Heart right ventricle (tissue), 16 donors: Measurements from ENCODE around the gene LYPD6B. TPM values are rescaled to one million over a fixed set of nuclear protein-coding genes. Genes with fewer than 3 reads are reported as not detected.

ENCODE experiments used
- ATAC-seq, 8 donors: fragments of 200-7000 bp; cut with Tn5 transposase; one replicate each; pipeline ENCODE4 v1.9.1; 2020; ENCODE audit warnings: mild to moderate bottlenecking in 8 of 8, moderate library complexity in 8 of 8, moderate number of reproducible peaks in 1 of 8
- DNase-seq, 2 donors: peaks; one replicate each; pipeline ENCODE4 v3.0.0-alpha.2; 2020
- H3K27ac ChIP-seq, 10 donors: fragments of 200-600 bp; sonication (generic) in 2 of 10; one replicate each; pipeline versions ENCODE4 v1.5.0 to v1.8.0; 2020 to 2022; ENCODE audit warnings: mild to moderate bottlenecking in 3 of 10
- H3K27me3 ChIP-seq, 7 donors: fragments of 200-600 bp; one replicate each; pipeline ENCODE4 v1.8.0; 2021 to 2022; ENCODE audit warnings: mild to moderate bottlenecking in 2 of 7
- H3K36me3 ChIP-seq, 9 donors: fragments of 200-600 bp; sonication (generic) in 1 of 9; one replicate each; pipeline versions ENCODE4 v1.5.0 to v1.8.0; 2020 to 2022; ENCODE audit warnings: mild to moderate bottlenecking in 2 of 9
- H3K4me1 ChIP-seq, 9 donors: fragments of 200-600 bp; sonication (generic) in 1 of 9; one replicate each; pipeline versions ENCODE4 v1.5.0 to v1.8.0; 2020 to 2022; ENCODE audit warnings: mild to moderate bottlenecking in 4 of 9
- H3K4me3 ChIP-seq, 10 donors: fragments of 200-600 bp; sonication (generic) in 2 of 10; one replicate each; pipeline versions ENCODE4 v1.5.0 to v1.8.0; 2020 to 2022; ENCODE audit warnings: mild to moderate bottlenecking in 7 of 10, moderate library complexity in 2 of 10
- H3K9me3 ChIP-seq, 11 donors: fragments of 200-600 bp in 10 of 11; sonication (generic) in 2 of 11; one replicate each; pipeline versions ENCODE4 v1.5.0 to v1.8.0; 2013 to 2022; ENCODE audit warnings: mild to moderate bottlenecking in 2 of 11, control low read depth in 1 of 11, moderate library complexity in 1 of 11
- WGBS, 2 donors: extraction: QIAGEN DNeasy Blood & Tissue Kit; methylation state at CpG; one replicate each; pipeline ENCODE4 v1.1.7; 2013; ENCODE audit warnings: inconsistent platforms in 1 of 2; 5-methylcytosine and 5-hydroxymethylcytosine counted together
- intact Hi-C, 10 donors: fragments of 100-400 bp; cut with DNase I; formaldehyde crosslinking; loops; one replicate each; pipeline versions ENCODE4 v1.11.1 to v1.14.2; 2022
- polyA plus RNA-seq, 2 donors: library from polyadenylated mRNA; stranded (reverse); fragments of 200-250 nt; gene quantifications; one replicate each; pipeline ENCODE4 v1.2.3, GENCODE V29; 2013
- total RNA-seq, 10 donors: library from RNA; stranded (reverse); fragmentation: NEBNext Ultra II Directional in 3 of 10; extraction: Animal tissue kit (Norgen Biotek cat#: 25700) in 3 of 10; gene quantifications; one replicate each; pipeline versions ENCODE4 v1.2.1 to v1.2.4, GENCODE V29; 2021 to 2023
- TF ChIP-seq, protein P1 (sequence below), 9 donors: fragments of 200-600 bp; sonication (generic) in 2 of 9; IDR thresholded peaks; one replicate each; pipeline versions ENCODE4 v1.5.0 to v1.8.0; 2021 to 2022; ENCODE audit warnings: antibody characterized with exemption in 9 of 9, mild to moderate bottlenecking in 5 of 9, moderate library complexity in 1 of 9
- donor health status: Arrhythmogenic right ventricular cardiomyopathy.
- donor health status: ischemic (EF 13 %, LVEDD 7.1; RV severe dilation, severe dysfunction).
- donor health status: healthy with polysubstance abuse.
- donor health status: DM: no; HTN: yes; CAD: no.
- donor health status: DM: no; HTN: no; CAD: no.
- donor health status: ischemic (EF 25% LVEDD 6.9; RV normal size, moderate dysfunction).
- donor health status: ischemic (EF 25% LVEDD 5.7; RV mildly dilated, moderate dysfunction).
- donor health status: healthy.
- donor health status: DM: yes; HTN: yes; CAD: no.
- donor health status: Ischemic cardiomyopathy.
- donor health status: ischemic (EF 35%, LVEDD 5.7; RV mildly dilated, moderate dysfunction).
- donor health status: nonischemic (EF 11% LVEDD 7.7; RV severe dilation, severe dysfunction).
- donor health status: DM: yes; HTN: yes; CAD: no.
- donor health status: PGD.
- donor health status: ischemic (EF 29% LVEDD 5.4; RV normal size, mild dysfunction).
- donor health status: nonischemic (EF 23%, LVEDD 6.1; RV moderate dilation, normal function).

The LYPD6B gene
- total and polyA plus RNA-seq, 12 donors: 0.21 TPM; not detected in 11

DNA sequence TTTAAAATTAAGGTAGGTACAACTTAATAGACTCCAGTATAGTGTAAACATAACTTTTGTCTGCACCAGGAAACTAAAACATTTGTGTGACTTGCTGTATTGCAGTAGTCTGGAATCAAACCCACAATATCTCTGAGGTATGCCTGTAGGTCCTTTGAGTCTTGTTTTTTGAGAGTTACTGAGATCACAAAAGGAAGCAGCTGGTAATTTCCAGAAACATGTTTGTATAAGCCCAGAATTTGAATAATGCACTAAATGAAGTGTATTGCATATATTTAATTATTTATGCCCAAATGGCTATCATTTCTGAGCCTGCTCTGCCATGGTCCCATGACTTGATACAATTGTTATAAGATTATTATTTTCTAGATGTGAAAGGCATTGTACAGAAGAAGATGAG lies 148.6 kb downstream of the LYPD6B start:
- ATAC-seq: no peak
- Histone ChIP-seq H3K36me3 (no peaks in the 10 kb centered on the region), H3K4me1 (no peaks in the 10 kb centered on the region), H3K9me3 (no peaks in the 10 kb centered on the region), H3K27ac (no peak overlapping the region), H3K27me3 (no peaks in the 10 kb centered on the region), H3K4me3 (no peak overlapping the region)
- TF ChIP-seq, protein P1, sequence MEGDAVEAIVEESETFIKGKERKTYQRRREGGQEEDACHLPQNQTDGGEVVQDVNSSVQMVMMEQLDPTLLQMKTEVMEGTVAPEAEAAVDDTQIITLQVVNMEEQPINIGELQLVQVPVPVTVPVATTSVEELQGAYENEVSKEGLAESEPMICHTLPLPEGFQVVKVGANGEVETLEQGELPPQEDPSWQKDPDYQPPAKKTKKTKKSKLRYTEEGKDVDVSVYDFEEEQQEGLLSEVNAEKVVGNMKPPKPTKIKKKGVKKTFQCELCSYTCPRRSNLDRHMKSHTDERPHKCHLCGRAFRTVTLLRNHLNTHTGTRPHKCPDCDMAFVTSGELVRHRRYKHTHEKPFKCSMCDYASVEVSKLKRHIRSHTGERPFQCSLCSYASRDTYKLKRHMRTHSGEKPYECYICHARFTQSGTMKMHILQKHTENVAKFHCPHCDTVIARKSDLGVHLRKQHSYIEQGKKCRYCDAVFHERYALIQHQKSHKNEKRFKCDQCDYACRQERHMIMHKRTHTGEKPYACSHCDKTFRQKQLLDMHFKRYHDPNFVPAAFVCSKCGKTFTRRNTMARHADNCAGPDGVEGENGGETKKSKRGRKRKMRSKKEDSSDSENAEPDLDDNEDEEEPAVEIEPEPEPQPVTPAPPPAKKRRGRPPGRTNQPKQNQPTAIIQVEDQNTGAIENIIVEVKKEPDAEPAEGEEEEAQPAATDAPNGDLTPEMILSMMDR (IDR thresholded peaks at IDR 0.05): no peak
- intact Hi-C loops: no loop called here
- no peak for DNase-seq

DNA sequence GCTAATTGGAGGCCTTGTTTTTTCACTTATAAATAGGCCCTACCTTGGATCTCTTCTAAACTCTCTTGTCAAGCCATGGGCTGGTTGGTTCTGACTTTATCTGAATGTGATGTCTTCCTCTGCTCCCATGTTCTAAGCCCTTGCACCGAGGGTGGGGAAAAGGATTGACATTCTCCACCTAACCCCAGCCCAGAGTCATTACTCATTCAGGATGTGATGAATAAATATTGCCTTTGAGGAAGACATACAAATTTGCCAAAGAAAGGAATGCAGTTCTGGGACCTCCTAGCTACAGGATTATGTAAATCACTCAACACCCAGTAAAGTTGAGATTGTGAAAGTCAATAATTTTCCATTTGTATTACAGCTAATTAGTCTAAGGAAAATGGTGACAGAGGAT lies 149.8 kb downstream of the LYPD6B start:
- no peak overlapping the region for H3K4me3 ChIP-seq
- intact Hi-C loops: no loop called here
- no peak for ATAC-seq
- no peak overlapping the region for H3K27ac ChIP-seq
- H3K27me3 ChIP-seq: no peaks in the 10 kb centered on the region
- 57 to 60% methylated on average over 1 of the region's 1 CpG for WGBS, 2 donors
- no peaks in the 10 kb centered on the region for H3K4me1 ChIP-seq
- TF ChIP-seq, protein P1 (IDR thresholded peaks at IDR 0.05): no peak
- no peak for DNase-seq
- H3K36me3 ChIP-seq: no peaks in the 10 kb centered on the region
- H3K9me3 ChIP-seq: no peaks in the 10 kb centered on the region

DNA sequence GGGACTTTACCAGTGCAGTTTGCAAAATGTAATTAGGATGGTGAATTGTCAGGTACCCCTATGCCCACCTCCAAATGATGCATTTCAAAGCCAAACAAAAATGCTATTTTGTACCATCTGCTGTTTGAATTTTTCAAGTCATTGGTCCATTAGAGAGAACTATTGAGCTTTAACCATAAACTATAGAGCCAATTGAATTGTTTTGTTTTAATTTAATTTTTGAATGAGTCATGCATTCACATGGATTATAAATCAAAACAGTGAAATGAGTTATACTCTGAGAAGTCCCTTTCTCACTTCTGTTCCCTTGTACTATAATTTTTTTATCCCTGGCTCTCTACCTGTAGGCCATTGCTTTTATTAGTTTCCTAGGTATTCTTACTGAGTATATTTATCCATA lies 151.3 kb downstream of the LYPD6B start:
- no peak for DNase-seq
- no peaks in the 10 kb centered on the region for H3K36me3 ChIP-seq
- H3K27ac ChIP-seq: no peak overlapping the region
- TF ChIP-seq, protein P1 (IDR thresholded peaks at IDR 0.05): no peak
- no peak overlapping the region for H3K4me3 ChIP-seq
- ATAC-seq: no peak
- intact Hi-C loops: no loop called here
- no peaks in the 10 kb centered on the region for H3K9me3 ChIP-seq
- H3K4me1 ChIP-seq: no peaks in the 10 kb centered on the region
- H3K27me3 ChIP-seq: no peaks in the 10 kb centered on the region

DNA sequence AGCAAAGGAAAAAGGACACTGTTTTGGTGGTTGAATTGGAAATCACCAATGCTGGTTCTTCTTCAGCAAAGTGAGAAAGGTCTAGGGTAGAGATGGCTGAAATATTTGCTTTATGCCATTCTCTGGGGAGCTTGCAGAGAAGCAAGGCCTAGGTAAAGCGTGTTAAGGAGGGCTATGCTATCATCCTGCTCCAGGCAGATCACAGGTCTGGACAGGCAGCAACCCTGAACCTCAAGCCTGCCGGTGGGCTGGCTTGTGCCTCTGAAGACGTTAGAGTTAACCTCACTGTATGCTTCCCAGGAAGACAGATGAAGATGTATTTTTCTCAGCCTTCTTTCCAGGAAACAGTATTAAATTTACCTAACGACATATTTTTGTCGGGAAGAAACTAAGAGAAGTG lies 153.4 kb downstream of the LYPD6B start:
- no peaks in the 10 kb centered on the region for H3K9me3 ChIP-seq
- DNase-seq (no peak), ATAC-seq (no peak)
- H3K36me3 ChIP-seq: no peaks in the 10 kb centered on the region
- no peak overlapping the region for H3K4me3 ChIP-seq
- H3K27ac ChIP-seq: no peak overlapping the region
- 76 to 85% methylated on average over 5 of the region's 5 CpGs for WGBS, 2 donors
- intact Hi-C loops: no loop called here
- no peaks in the 10 kb centered on the region for H3K4me1 ChIP-seq
- no peaks in the 10 kb centered on the region for H3K27me3 ChIP-seq
- TF ChIP-seq, protein P1 (IDR thresholded peaks at IDR 0.05): no peak

DNA sequence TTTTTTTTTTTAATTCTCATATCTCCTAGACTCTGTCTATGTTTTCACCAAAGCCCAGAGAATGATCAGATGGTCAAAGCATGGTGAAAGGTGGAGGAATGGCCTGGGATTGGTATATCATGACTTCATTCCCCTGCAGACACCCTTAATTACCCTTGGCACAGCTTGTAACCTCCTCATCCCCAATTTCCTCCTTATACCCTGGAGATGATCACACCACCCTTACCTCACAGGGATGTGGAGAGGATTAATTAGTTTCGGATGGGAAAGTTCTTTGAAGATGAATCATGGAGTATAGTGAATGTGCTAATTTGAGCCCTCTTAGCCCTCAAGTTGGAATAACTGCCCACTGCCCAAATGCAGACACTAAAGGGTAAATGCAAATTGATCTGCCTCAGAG lies 153.9 kb downstream of the LYPD6B start:
- intact Hi-C loops: no loop called here
- Histone ChIP-seq H3K9me3 (no peaks in the 10 kb centered on the region), H3K4me1 (no peaks in the 10 kb centered on the region), H3K36me3 (no peaks in the 10 kb centered on the region), H3K4me3 (no peak overlapping the region), H3K27ac (no peak overlapping the region), H3K27me3 (no peaks in the 10 kb centered on the region)
- TF ChIP-seq, protein P1 (IDR thresholded peaks at IDR 0.05): no peak
- DNase-seq: no peak
- ATAC-seq: no peak
- 79 to 83% methylated on average over 1 of the region's 1 CpG for WGBS, 2 donors
